K562 (cell line): Measurements from ENCODE around the gene CBFA2T2. TPM values are rescaled to one million over a fixed set of nuclear protein-coding genes. Genes with fewer than 3 reads are reported as not detected.
A peak's percentile ranks its signal among the peaks of the same experiment; 100 is the strongest.

Experiments used
- ATAC-seq: fragments of 200-7000 bp; cut with Tn5 transposase; 3 replicates; pipeline ENCODE4 v1.9.1; 2020; ENCODE audit warnings: moderate library complexity
- BruUV-seq: library from RNA; stranded (reverse); fragments of 400-500 nt; replicated peaks from 2 replicates; lab custom pipeline; 2021; lab: Mats Ljungman, UMichigan
- CTCF ChIA-PET: fragments of 300-600 bp; formaldehyde crosslinking; extraction: SDS; loops from one replicate; lab custom pipeline; 2021; ENCODE audit warnings: low intra/inter-chr PET ratio; lab: Yijun Ruan, JAX
- POLR2A ChIA-PET: fragments of 300-600, 350-650 bp; sonication (Branson Sonifier 250); formaldehyde crosslinking; extraction: SDS; loops from one replicate; lab custom pipeline; 2021; ENCODE audit warnings: antibody characterized with exemption, inconsistent platforms; lab: Yijun Ruan, JAX
- DNase-seq, 4 experiments: peaks; one replicate each; pipeline versions ENCODE4 v3.0.0 to v3.0.0-alpha.2; 2011 to 2018; ENCODE audit warnings: low spot score in 3 of 4, mixed read lengths in 3 of 4; ENCODE audit errors: extremely low read depth in 1 of 4
- FAIRE-seq: peaks from 2 replicates; lab custom pipeline; 2011; peaks lifted over from hg19 to GRCh38; lab: Jason Lieb, UNC
- H2AFZ ChIP-seq: 2 replicates; pipeline ENCODE4 v1.6.0; 2011; ENCODE audit warnings: low read depth, low read length, control low read depth, inconsistent platforms
- H3K27ac ChIP-seq: fragments of 200-600 bp; 3 replicates; pipeline ENCODE4 v1.8.0; 2011; ENCODE audit warnings: low read depth, mild to moderate bottlenecking, control low read depth, inconsistent platforms, low read length, moderate library complexity, mixed read lengths; ENCODE audit errors: extremely low read depth
- H3K27me3 ChIP-seq, 2 experiments: fragments of 300-600 bp in 1 of 2; 2 replicates in 1 of 2; 3 replicates in 1 of 2; pipeline versions ENCODE4 v1.6.0 to v1.8.0; 2011; ENCODE audit warnings: inconsistent platforms in 2 of 2, low read length in 2 of 2, mild to moderate bottlenecking in 1 of 2, mixed read lengths in 1 of 2, moderate library complexity in 1 of 2; ENCODE audit not compliant: control insufficient read depth in 2 of 2, insufficient read depth in 2 of 2
- H3K36me3 ChIP-seq: fragments of 300-600 bp; 3 replicates; pipeline ENCODE4 v1.8.0; 2011; ENCODE audit warnings: mild to moderate bottlenecking, low read length, inconsistent platforms; ENCODE audit not compliant: control insufficient read depth, insufficient read depth
- H3K4me1 ChIP-seq, 2 experiments: fragments of 200-600 bp in 1 of 2; replicated peaks in 1 of 2; 2 replicates in 1 of 2; 3 replicates in 1 of 2; pipeline versions ENCODE4 v1.5.1 to v1.8.0; 2011; ENCODE audit warnings: inconsistent platforms in 2 of 2, low read length in 2 of 2, mild to moderate bottlenecking in 1 of 2, mixed read lengths in 1 of 2, moderate library complexity in 1 of 2; ENCODE audit not compliant: control insufficient read depth in 2 of 2, insufficient read depth in 2 of 2
- H3K4me2 ChIP-seq: 2 replicates; pipeline ENCODE4 v1.6.1; 2011; ENCODE audit warnings: low read length, control low read depth, inconsistent platforms, mixed read lengths; ENCODE audit not compliant: insufficient read depth
- H3K4me3 ChIP-seq: fragments of 200-600 bp; sonication (generic), shearing (Covaris generic); 2 replicates; pipeline ENCODE4 v1.5.1; 2016; ENCODE audit warnings: control low read depth, inconsistent platforms
- H3K79me2 ChIP-seq: fragments of 200-600 bp; 3 replicates; pipeline ENCODE4 v1.8.0; 2011; ENCODE audit warnings: low read length, inconsistent platforms; ENCODE audit not compliant: control insufficient read depth, insufficient read depth
- H3K9ac ChIP-seq, 2 experiments: 2 replicates each; pipeline versions ENCODE4 v1.6.0 to v1.6.1; 2011; ENCODE audit warnings: low read depth in 2 of 2, low read length in 2 of 2, control low read depth in 1 of 2, inconsistent platforms in 1 of 2, mild to moderate bottlenecking in 1 of 2, mixed read lengths in 1 of 2; ENCODE audit not compliant: insufficient read depth in 1 of 2
- H3K9me1 ChIP-seq: one replicate; pipeline ENCODE4 v1.6.0; 2011; ENCODE audit warnings: inconsistent platforms, mild to moderate bottlenecking, low read length, moderate library complexity; ENCODE audit not compliant: control insufficient read depth, insufficient read depth
- H3K9me3 ChIP-seq: replicated peaks from 2 replicates; pipeline ENCODE4 v1.5.1; 2011; ENCODE audit warnings: low read depth, low read length, inconsistent platforms; ENCODE audit not compliant: control insufficient read depth, insufficient read depth
- H4K20me1 ChIP-seq: replicated peaks from 2 replicates; pipeline ENCODE4 v1.6.1; 2011; ENCODE audit warnings: low read length, inconsistent platforms, mixed read lengths; ENCODE audit not compliant: control insufficient read depth, insufficient read depth
- ARID1B ChIP-seq: fragments of 450-650 bp; IDR thresholded peaks from 2 replicates; pipeline ENCODE4 v1.6.1; 2016; ENCODE audit warnings: antibody characterized with exemption, mild to moderate bottlenecking, inconsistent platforms
- CBFA2T2 ChIP-seq: fragments of 450-650 bp; conservative IDR thresholded peaks from 2 replicates; pipeline ENCODE4 v1.6.1; 2017; ENCODE audit warnings: mild to moderate bottlenecking
- ELF2 ChIP-seq: fragments of 250-450 bp; sonication (Bioruptor Pico); IDR thresholded peaks from 2 replicates; pipeline ENCODE4 v1.5.0; 2021; ENCODE audit warnings: mild to moderate bottlenecking
- ESRRA ChIP-seq: fragments of 450-650 bp; IDR thresholded peaks from 2 replicates; pipeline ENCODE4 v1.6.1; 2014; ENCODE audit warnings: low read depth, mild to moderate bottlenecking, moderate library complexity, borderline replicate concordance
- FOXP4 ChIP-seq: sonication (generic); formaldehyde crosslinking; IDR thresholded peaks from 2 replicates; pipeline ENCODE4 v1.8.0; 2022; ENCODE audit warnings: mild to moderate bottlenecking, missing genetic modification reagents, borderline replicate concordance
- ILK ChIP-seq: fragments of 450-650 bp; IDR thresholded peaks from 2 replicates; pipeline ENCODE4 v1.6.1; 2016; ENCODE audit warnings: missing genetic modification characterization, low read depth, mild to moderate bottlenecking, missing compliant biosample characterization, moderate library complexity, borderline replicate concordance
- MCM5 ChIP-seq: fragments of 450-650 bp; IDR thresholded peaks from 2 replicates; pipeline ENCODE4 v1.6.1; 2016; ENCODE audit warnings: low read depth
- MXD1 ChIP-seq: fragments of 250-450 bp; sonication (Bioruptor Pico); IDR thresholded peaks from 2 replicates; pipeline ENCODE4 v1.8.0; 2021; ENCODE audit warnings: borderline replicate concordance, mild to moderate bottlenecking, moderate library complexity; ENCODE audit not compliant: poor library complexity, severe bottlenecking
- PRMT5 ChIP-seq: sonication (generic); formaldehyde crosslinking; IDR thresholded peaks from 2 replicates; pipeline ENCODE4 v1.5.0; 2020; ENCODE audit warnings: missing genetic modification reagents
- SMAD4 ChIP-seq: fragments of 250-450 bp; sonication (Bioruptor Pico); conservative IDR thresholded peaks from 2 replicates; pipeline ENCODE4 v1.8.0; 2021; ENCODE audit warnings: inconsistent platforms, mild to moderate bottlenecking, moderate library complexity
- SP2 ChIP-seq: IDR thresholded peaks from 2 replicates; pipeline ENCODE4 v1.6.1; 2011; ENCODE audit warnings: mild to moderate bottlenecking, low read depth, low read length, moderate library complexity; ENCODE audit not compliant: poor library complexity, severe bottlenecking; ENCODE audit errors: extremely low read depth
- SRSF7 ChIP-seq: fragments of 200-400 bp; formaldehyde crosslinking; optimal IDR thresholded peaks from 2 replicates; pipeline ENCODE3; 2017; ENCODE audit warnings: mild to moderate bottlenecking, low read depth, low read length
- WHSC1 ChIP-seq: IDR thresholded peaks from one replicate; pipeline ENCODE4 v1.6.1; 2012; ENCODE audit warnings: low read length, control low read depth, inconsistent platforms
- ZNF354B ChIP-seq: fragments of 250-450 bp; sonication (Bioruptor Pico); IDR thresholded peaks from 2 replicates; pipeline ENCODE4 v1.4.0; 2020
- ZNF395 ChIP-seq: fragments of 200-800 bp; sonication (Bioruptor generic); IDR thresholded peaks from 2 replicates; pipeline ENCODE4 v1.6.1; 2017; ENCODE audit warnings: missing genetic modification characterization, missing compliant biosample characterization
- WGBS: fragments of 100-300 bp; shearing (Covaris generic); methylation state at CpG from one replicate; pipeline ENCODE4 v1.1.6; 2016; ENCODE audit warnings: low coverage, mixed read lengths; ENCODE audit not compliant: insufficient coverage; ENCODE audit errors: missing lambda C conversion rate; 5-methylcytosine and 5-hydroxymethylcytosine counted together
- in situ Hi-C: fragments of 300-500 bp; cut with MboI; formaldehyde crosslinking; loops from 4 replicates; pipeline ENCODE4 v1.15.0; 2018; ENCODE audit warnings: inconsistent platforms, mixed read lengths
- intact Hi-C: fragments of 100-400 bp; cut with micrococcal nuclease; formaldehyde crosslinking; loops from 2 replicates; pipeline ENCODE4 v1.14.2; 2022
- polyA plus RNA-seq, 8 experiments: library from polyadenylated mRNA; depleted of rRNA in 4 of 8; stranded (reverse) in 5 of 8; unstranded in 3 of 8; fragments of >200 nt; fragmentation: Nextera tagmentation in 2 of 8; fragmentation: Illumina TruSeq in 1 of 8; extraction: Ambion mirVana in 2 of 8; extraction: Trizol in 1 of 8; gene quantifications; 2 replicates each; pipeline versions ENCODE4 v1.2.1 to v1.2.3, GENCODE V29; 2011 to 2014; ENCODE audit warnings: inconsistent platforms in 1 of 8, missing spikeins in 1 of 8
- total RNA-seq, 7 experiments: library from RNA; depleted of rRNA in 6 of 7; stranded (reverse); fragments of >200 nt in 6 of 7; fragmentation: Illumina TruSeq in 2 of 7; extraction: Trizol in 2 of 7; gene quantifications; 2 replicates each; pipeline versions ENCODE4 v1.2.1 to v1.2.3, GENCODE V29; 2011 to 2021; ENCODE audit warnings: low replicate concordance in 1 of 7

CBFA2T2 gene
- total and polyA plus RNA-seq, 9 of the 15 experiments (the other 6 are each of a cell fraction or from before 2014, with no cell fraction given): 0.27 to 9.6 (median 5.8) TPM

GRCh38 chr20:33653218-33653899 is 163.5 kb downstream of the CBFA2T2 start (continued):
- TF ChIP-seq WHSC1 (no peak), ZNF395 (CRISPR knock-in tag) (no peak), MCM5 (no peak), SRSF7 (no peak), ILK (tag) (no peak)

- peaks cover 7% of the 10 kb centered on the region for H3K9me1 ChIP-seq
- in situ Hi-C loops (loop anchor here (5.0 to 10.0 kb wide), 2 partner anchors 202 to 239 kb away; no protein-coding TSS in a partner anchor), intact Hi-C loops (loop anchor here (2.0 to 5.0 kb wide), 3 partner anchors 139 to 252 kb away; partner anchors contain the start of gene CDK5RAP1)
- no peaks in the 10 kb centered on the region for H3K79me2 ChIP-seq
- H3K9me3 ChIP-seq: no peaks in the 10 kb centered on the region
- peak overlapping the region in 1 of 2 experiments; percentile 23; a peak in 1 of 4 replicates for H3K9ac ChIP-seq
- H2AFZ ChIP-seq: no peak overlapping the region
- peaks cover 28% of the 10 kb centered on the region; the same call in 1 of the 3 replicates for H3K36me3 ChIP-seq
- FAIRE-seq (no peak), ATAC-seq (no peak), DNase-seq (peak in 1 of 4 experiments; percentile 13)
- POLR2A ChIA-PET: interaction anchor here (0.6 to 4.5 kb wide), 9 partner anchors 8 to 343 kb away, joined by 3 to 51 read pairs (median 3); partner anchors contain the start of gene ACTL10
- H3K27me3 ChIP-seq: no peaks in the 10 kb centered on the region
- H3K4me1 ChIP-seq: peaks cover 6 to 37% of the 10 kb centered on the region in 2 experiments; a peak in 3 of 5 replicates
- no peak overlapping the region for H3K4me2 ChIP-seq
- H3K4me3 ChIP-seq: no peak overlapping the region
- WGBS: 72% methylated on average over 11 of the region's 11 CpGs
- peaks cover 18% of the 10 kb centered on the region; the same call in 1 of the 2 replicates for H4K20me1 ChIP-seq
- CTCF ChIA-PET: interaction anchor here (0.7 to 1.6 kb wide), 3 partner anchors 196 to 240 kb away, joined by 3 to 8 read pairs (median 4); no protein-coding TSS in a partner anchor
- no TSS peak for BruUV-seq
- H3K27ac ChIP-seq: no peak overlapping the region
- TF ChIP-seq PRMT5 (no peak), ESRRA (no peak), WHSC1 (no peak), ARID1B (no peak), MXD1 (no peak), ZNF354B (CRISPR knock-in tag) (no peak), SP2 (no peak), FOXP4 (CRISPR knock-in tag) (no peak), ELF2 (CRISPR knock-in tag) (no peak), CBFA2T2 (no peak), SMAD4 (CRISPR knock-in tag) (no peak)
Observed at GRCh38 chr20:33653900-33654596, 164.2 kb downstream of the CBFA2T2 start.
